GM18858 (cell line): ENCODE results near the gene FAU.

Source experiments
- ATAC-seq: cut with Tn5 transposase; IDR thresholded peaks from one replicate; pipeline ENCODE4 v1.9.1; 2021; ENCODE audit not compliant: unreplicated experiment

The FAU gene

DNA sequence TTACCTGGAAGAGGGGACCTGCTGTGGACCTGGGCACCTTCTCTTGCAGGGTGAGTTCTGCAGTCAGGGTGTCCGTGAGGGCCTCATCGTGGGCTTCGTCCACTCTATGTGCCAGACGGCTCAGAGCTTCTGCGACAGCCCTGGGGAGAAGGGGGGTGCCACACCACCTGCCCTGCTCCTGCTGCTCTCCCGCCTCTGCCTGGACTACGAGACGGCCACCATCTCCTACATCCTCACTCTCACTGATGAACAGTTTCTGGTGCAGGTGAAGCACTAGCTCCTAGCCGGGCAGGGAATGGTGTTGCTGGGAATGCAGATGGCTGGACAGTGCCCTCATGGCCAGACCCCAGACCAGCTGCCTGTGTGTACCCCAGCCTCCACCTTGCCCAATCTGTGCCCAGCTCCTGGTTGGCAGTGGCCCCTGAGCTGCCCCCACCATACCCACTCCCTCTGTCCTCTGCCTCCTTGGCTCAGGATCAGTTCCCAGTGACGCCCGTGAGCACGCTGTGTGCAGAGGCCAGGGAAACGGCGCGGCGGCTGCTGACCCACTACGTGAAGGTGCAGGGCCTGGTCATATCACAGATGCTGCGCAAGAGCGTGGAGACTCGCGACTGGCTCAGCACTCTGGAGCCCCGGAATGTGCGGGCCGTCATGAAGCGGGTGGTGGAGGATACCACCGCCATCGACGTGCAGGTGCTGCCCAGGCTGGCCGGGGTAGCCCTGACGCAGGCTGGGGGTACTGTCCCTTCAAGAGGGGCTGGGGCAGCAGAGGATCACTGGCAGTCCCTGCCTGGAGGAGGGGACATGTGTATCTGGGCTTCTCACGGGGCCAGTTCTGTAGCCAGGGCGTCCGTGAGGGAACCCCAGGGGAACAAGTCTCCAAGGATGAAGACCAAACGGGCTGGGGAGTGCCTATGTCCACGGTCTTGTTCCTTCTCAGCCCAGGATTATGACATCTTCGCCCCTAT, 12.4 kb downstream of the FAU start:
- ATAC-seq: no peak

DNA sequence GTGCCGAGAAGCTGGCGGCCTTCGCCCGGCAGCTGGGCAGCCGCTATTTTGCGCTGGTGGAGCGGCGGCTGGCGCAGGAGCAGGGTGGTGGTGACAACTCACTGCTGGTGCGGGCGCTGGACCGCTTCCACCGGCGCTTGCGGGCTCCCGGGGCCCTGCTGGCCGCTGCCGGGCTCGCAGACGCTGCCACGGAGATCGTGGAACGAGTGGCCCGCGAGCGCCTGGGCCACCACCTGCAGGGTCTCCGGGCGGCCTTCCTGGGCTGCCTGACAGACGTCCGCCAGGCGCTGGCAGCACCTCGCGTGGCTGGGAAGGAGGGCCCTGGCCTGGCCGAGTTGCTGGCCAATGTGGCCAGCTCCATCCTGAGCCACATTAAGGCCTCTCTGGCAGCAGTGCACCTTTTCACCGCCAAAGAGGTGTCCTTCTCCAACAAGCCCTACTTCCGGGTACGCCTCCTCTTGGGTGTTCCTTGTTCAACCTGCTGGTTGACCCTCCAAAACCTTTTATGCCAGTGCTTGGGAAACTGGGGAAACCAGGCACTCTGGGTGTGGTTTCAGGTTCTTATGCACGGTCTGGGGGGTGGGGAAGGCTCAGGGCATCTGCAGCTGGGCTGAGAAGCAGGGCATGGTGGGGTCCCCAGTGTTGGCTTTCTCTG, 13.3 kb downstream of the FAU start:
- ATAC-seq: no peak

DNA sequence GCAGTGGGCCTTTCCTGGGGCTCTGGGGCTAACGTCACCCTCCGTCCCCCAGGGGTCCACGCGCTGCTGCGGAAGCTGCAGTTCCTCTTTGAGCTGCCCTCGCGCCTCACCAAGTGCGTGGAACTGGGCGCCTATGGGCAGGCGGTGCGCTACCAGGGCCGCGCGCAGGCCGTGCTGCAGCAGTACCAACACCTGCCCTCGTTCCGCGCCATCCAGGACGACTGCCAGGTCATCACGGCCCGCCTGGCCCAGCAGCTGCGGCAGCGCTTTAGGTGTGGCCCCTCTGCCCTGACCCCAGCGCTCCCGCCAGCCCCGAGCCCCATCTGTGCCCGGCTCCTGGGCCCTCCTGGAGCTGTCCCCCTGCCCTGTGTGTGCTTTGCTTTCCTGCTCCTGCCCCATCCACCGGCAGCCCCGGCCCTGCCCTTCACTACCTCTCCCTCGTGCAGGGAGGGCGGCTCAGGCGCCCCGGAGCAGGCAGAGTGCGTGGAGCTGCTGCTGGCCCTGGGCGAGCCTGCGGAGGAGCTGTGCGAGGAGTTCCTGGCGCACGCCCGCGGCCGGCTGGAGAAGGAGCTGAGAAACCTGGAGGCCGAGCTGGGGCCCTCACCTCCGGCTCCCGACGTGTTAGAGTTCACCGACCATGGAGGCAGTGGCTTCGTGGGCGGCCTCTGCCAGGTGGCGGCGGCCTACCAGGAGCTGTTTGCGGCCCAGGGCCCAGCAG, 14.0 kb downstream of the FAU start:
- ATAC-seq: no peak

- ATAC-seq: no peak
These were observed 14.9 kb downstream of the FAU start for GRCh38 chr11:65107078-65107477.

DNA sequence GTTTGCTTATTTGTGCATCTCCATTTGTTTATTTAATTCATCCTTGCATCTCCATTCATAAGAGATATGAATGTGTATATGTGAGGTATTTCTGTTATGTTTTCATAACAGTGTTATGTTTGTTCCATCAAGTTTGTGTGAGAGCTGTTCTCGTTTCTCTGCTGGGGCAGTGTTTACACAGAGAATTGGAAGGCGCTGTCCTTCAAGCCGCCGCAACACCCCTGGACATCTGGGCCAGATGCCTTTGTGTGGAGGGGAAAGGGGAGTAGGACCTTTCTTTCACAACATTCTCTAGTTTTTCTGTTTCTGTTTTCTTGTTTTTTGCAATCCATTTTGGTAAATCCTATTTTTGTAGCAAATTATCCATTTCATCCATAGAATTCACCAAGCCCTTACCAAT, 17.3 kb downstream of the FAU start:
- ATAC-seq: no peak

GRCh38 chr11:65103476-65103875, 18.5 kb downstream of the FAU start:
- ATAC-seq: no peak

DNA sequence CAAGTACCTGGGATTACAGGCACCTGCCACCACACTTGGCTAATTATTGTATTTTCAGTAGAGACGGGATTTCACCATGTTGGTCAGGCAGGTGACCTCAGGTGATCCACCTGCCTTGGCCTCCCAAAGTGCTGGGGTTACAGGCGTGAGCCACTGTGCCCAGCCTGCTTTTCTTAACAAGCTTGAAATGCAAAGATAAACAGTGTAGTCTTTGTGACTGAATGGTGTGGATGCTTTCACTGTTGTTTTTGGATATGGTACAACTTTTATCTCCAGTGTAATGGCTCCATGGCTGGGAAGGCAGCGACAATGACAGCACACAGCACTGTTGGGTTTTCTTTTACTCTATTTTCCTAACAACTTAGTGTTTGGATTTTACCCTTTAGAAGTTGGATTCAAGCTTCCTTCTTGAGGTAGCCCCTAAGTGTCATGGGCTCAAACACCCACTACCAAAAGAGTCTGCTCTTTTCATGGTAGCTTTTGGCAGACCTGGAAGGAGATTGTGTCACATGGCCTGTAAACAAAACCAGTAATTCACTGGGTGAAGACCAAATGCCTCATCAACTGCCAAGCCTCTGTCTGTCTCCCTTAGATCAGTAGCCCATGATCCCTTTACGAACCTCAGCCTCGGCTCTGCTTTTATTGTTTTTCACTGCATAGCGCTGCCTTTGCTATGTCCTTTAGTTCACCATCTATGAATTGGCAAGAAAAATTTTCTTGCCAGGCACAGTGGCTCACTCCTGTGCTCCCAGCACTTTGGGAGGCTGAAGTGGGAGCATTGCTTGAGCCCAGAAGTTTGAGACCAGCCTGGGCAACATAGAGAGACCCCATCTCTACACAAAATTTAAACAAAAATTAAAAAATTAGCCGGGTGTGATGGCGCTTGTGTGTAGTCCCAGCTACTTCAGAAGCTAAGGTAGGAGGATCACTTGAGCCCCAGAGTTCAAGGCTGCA, 19.5 kb downstream of the FAU start:
- ATAC-seq: no peak

DNA sequence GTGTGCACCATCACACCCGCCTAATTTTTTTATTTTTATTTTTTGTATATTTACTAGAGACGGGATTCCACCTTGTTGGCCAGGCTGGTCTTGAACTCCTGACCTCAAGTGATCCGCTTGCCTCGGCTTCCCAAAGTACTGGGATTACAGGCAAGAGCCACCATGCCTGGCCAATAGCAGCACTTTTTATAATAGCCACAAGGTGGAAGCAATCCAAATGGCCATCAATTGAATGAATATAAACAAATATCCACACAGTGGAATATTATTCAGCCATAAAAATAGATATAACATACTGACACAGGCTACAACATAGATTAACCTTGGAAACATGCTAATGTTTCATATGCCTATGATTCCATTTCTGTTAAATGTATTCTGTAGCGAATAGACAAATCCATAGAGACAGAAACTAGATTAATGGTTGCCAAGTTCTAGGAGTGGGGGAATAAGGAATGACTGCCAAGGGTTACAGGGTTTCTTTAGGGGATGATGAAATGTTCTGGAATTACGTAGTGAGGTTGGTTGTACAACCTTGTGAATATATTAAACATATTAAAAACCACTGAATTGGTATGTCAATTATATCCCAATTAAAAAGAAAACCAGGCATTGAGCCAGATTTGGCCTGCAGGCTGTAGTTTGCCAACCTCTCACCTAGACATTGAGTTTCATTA, 21.1 kb downstream of the FAU start:
- no peak for ATAC-seq

- ATAC-seq: no peak
These were observed 25.0 kb downstream of the FAU start for GRCh38 chr11:65096926-65097325.

GRCh38 chr11:65095974-65096806, 25.7 kb downstream of the FAU start, which contains the start of gene VPS51:
Gene VPS51 (plus strand): TSS chr11:65096214. CDS start chr11:65096251, 37 bp downstream.
- peak; percentile 71 for ATAC-seq

DNA sequence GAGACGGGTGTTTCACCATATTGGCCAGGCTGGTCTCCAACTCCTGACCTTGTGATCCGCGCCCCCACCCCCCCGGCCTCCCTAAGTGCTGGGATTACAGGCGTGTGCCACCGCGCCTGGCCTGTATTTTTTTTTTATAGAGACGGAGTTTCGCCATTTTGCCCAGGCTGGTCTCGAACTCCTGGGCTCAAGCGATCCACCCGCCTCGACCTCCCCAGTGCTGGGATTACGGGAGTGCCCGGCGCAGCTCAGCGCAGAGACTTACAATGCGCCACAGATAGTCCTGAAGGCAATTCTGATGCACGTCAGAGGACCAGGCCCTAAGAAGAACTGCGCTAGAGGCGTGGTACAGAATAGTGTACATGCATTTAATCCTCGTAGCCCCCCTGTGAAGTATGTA, 26.5 kb downstream of the FAU start:
- ATAC-seq: no peak

GRCh38 chr11:65090628-65091027, 31.3 kb downstream of the FAU start:
- no peak for ATAC-seq

DNA sequence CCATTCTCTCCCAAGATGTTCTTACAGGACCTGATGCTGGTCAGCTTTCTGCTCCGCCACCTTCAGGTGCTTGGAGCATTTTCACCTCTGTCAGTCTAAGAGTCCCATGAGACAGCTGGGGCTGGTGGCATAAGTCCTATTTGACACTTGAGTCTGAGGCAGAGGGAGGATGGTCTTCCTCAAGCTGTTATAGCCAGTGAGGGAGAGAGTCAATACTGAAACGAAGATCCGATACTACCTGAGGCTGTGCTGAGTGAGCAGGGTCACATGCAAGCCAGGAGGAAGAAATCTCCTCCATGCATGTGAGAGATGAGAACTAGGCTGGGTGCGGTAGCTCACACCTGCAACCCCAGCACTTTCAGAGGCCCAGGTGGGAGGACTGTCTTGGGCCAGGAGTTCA, 32.3 kb downstream of the FAU start:
- no peak for ATAC-seq

DNA sequence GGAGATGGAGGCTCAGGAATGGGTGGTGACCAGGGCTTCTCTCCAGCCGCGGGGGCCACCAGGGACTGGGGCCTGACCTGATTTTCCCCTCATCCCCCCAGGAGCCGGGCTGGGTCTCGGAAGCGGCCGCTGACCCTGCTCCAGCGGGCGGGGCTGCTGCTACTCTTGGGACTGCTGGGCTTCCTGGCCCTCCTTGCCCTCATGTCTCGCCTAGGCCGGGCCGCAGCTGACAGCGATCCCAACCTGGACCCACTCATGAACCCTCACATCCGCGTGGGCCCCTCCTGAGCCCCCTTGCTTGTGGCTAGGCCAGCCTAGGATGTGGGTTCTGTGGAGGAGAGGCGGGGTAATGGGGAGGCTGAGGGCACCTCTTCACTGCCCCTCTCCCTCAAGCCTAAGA, 34.1 kb downstream of the FAU start:
- ATAC-seq: no peak

DNA sequence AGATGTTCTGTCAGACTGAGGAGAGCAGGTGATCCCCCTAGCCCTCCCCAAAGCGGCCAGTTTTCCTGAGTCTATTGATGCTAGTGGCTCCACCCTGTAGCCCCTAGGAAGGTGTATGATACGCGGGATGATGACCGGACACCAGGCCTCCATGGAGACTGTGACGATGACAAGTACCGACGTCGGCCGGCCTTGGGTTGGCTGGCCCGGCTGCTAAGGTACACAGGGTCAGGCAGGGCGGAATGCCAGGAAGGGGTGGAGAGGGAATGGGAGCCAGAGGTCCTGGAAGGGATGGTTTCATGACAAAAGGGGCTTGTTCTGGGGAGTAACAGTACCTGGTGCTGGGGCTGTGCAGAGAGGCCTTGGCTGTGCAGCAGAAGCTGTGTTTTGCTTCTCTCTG, 34.7 kb downstream of the FAU start:
- no peak for ATAC-seq

- no peak for ATAC-seq
These were observed 35.1 kb downstream of the FAU start for GRCh38 chr11:65086809-65087208.

DNA sequence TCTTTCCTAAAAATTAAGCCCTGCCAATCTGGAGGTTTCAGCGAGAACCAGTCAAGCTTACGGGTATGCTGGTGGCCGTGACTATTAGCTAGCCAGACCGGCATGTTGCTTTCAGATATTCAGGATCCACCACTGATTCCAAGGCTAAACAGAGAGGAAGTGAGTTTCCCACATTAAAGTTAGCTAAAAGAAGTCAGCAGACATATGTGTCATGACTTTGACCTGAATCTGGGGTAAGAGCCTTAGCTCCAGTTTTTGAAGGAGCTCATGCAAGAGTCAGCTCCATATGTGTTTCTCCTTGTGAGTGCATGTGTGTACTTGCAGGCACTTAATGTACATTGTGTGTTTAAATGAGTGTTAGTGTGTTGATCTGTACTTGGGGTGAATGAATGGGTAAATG, 36.5 kb downstream of the FAU start:
- ATAC-seq: no peak

- ATAC-seq: no peak
These were observed 37.1 kb downstream of the FAU start for GRCh38 chr11:65084598-65085375.
